GM23338 (cell line): Measurements from ENCODE around the gene C1QTNF1. TPM values are rescaled to one million over a fixed set of nuclear protein-coding genes. Genes with fewer than 3 reads are reported as not detected.

Experiments used
- ATAC-seq: fragments of 200-7000 bp; cut with Tn5 transposase; 3 replicates; pipeline ENCODE4 v1.9.1; 2020
- DNase-seq: peaks from one replicate; pipeline ENCODE4 v3.0.0-alpha.2; 2015; ENCODE audit warnings: low spot score
- H2AFZ ChIP-seq: fragments of 200-600 bp; sonication (generic); 2 replicates; pipeline ENCODE4 v1.8.0; 2016; ENCODE audit warnings: antibody characterized with exemption, mild to moderate bottlenecking, moderate library complexity
- H3F3A ChIP-seq: fragments of 200-600 bp; sonication (generic); replicated peaks from 2 replicates; pipeline ENCODE4 v1.8.0; 2017; ENCODE audit warnings: antibody characterized with exemption, mixed run types, low read depth
- H3K27ac ChIP-seq: fragments of 200-600 bp; sonication (generic); 2 replicates; pipeline ENCODE4 v1.6.1; 2016; ENCODE audit warnings: low read depth
- H3K27me3 ChIP-seq: fragments of 200-600 bp; sonication (generic); 2 replicates; pipeline ENCODE4 v1.8.0; 2016; ENCODE audit warnings: mild to moderate bottlenecking, mixed run types, moderate library complexity; ENCODE audit not compliant: insufficient read depth
- H3K36me3 ChIP-seq: fragments of 200-600 bp; sonication (generic); 2 replicates; pipeline ENCODE4 v1.8.0; 2016; ENCODE audit warnings: mild to moderate bottlenecking; ENCODE audit not compliant: insufficient read depth
- H3K4me1 ChIP-seq: fragments of 200-600 bp; sonication (generic); 2 replicates; pipeline ENCODE4 v1.8.0; 2016; ENCODE audit warnings: mild to moderate bottlenecking, moderate library complexity; ENCODE audit not compliant: insufficient read depth
- H3K4me2 ChIP-seq: fragments of 200-600 bp; sonication (generic); 2 replicates; pipeline ENCODE4 v1.7.1; 2017; ENCODE audit warnings: mixed run types
- H3K4me3 ChIP-seq: fragments of 200-600 bp; sonication (generic); 2 replicates; pipeline ENCODE4 v1.6.1; 2016; ENCODE audit warnings: mixed run types
- H3K79me2 ChIP-seq: fragments of 200-600 bp; sonication (generic); replicated peaks from 2 replicates; pipeline ENCODE4 v1.8.0; 2017; ENCODE audit warnings: mild to moderate bottlenecking; ENCODE audit not compliant: insufficient read depth
- H3K9me2 ChIP-seq: fragments of 200-600 bp; sonication (generic); 2 replicates; pipeline ENCODE4 v1.8.0; 2017; ENCODE audit not compliant: insufficient read depth
- H4K20me1 ChIP-seq: fragments of 200-600 bp; sonication (generic); replicated peaks from 2 replicates; pipeline ENCODE4 v1.8.0; 2017; ENCODE audit warnings: mild to moderate bottlenecking; ENCODE audit not compliant: insufficient read depth
- H3K27ac Mint-ChIP-seq: 2 replicates; pipeline ENCODE4 v1.8.0; 2020; ENCODE audit warnings: inconsistent platforms, mild to moderate bottlenecking, moderate library complexity, mixed read lengths
- H3K27me3 Mint-ChIP-seq: 3 replicates; pipeline ENCODE4 v1.8.0; 2022; ENCODE audit warnings: low read depth, mild to moderate bottlenecking, moderate library complexity, mixed read lengths, inconsistent platforms; ENCODE audit not compliant: insufficient read depth, poor library complexity
- H3K36me3 Mint-ChIP-seq: 3 replicates; pipeline ENCODE4 v1.8.0; 2021; ENCODE audit warnings: low read depth, mild to moderate bottlenecking, inconsistent platforms, moderate library complexity, mixed read lengths
- H3K4me1 Mint-ChIP-seq: 3 replicates; pipeline ENCODE4 v1.8.0; 2020; ENCODE audit warnings: mild to moderate bottlenecking, inconsistent platforms, mixed read lengths
- H3K4me3 Mint-ChIP-seq: 3 replicates; pipeline ENCODE4 v1.8.0; 2021; ENCODE audit warnings: moderate library complexity, mild to moderate bottlenecking, inconsistent platforms, mixed read lengths
- H3K9me3 Mint-ChIP-seq: 3 replicates; pipeline ENCODE4 v1.8.0; 2020; ENCODE audit warnings: moderate library complexity, mild to moderate bottlenecking, inconsistent platforms, mixed read lengths
- CREB1 ChIP-seq: fragments of 250-450 bp; sonication (Bioruptor Pico); IDR thresholded peaks from 2 replicates; pipeline ENCODE4 v1.5.0; 2020; ENCODE audit warnings: low read depth, mild to moderate bottlenecking, moderate library complexity
- ETS1 ChIP-seq: IDR thresholded peaks from 2 replicates; pipeline ENCODE4 v1.6.1; 2016; ENCODE audit warnings: antibody characterized with exemption
- EZH2 ChIP-seq: fragments of 200-600 bp; sonication (generic); IDR thresholded peaks from one replicate; pipeline ENCODE4 v1.8.0; 2017; ENCODE audit warnings: antibody characterized with exemption, mild to moderate bottlenecking, low read depth; ENCODE audit not compliant: unreplicated experiment
- EZH2phosphoT487 ChIP-seq: fragments of 200-600 bp; sonication (generic); IDR thresholded peaks from one replicate; pipeline ENCODE4 v1.8.1; 2018; ENCODE audit warnings: antibody characterized with exemption; ENCODE audit not compliant: unreplicated experiment
- ZNF114 ChIP-seq: fragments of 250-450 bp; sonication (Bioruptor Pico); IDR thresholded peaks from 2 replicates; pipeline ENCODE4 v1.5.0; 2020; ENCODE audit warnings: mild to moderate bottlenecking, moderate library complexity
- polyA plus RNA-seq: library from polyadenylated mRNA; unstranded; fragments of >200 nt; fragmentation: Nextera tagmentation; extraction: Ambion mirVana; gene quantifications from 2 replicates; pipeline ENCODE4 v1.2.1, GENCODE V29; 2016
- total RNA-seq: library from RNA; depleted of rRNA; stranded (reverse); fragments of >200 nt; shearing (Covaris generic); gene quantifications from 2 replicates; pipeline ENCODE4 v1.2.3, GENCODE V29; 2014
- TF ChIP-seq, protein P1 (sequence below): fragments of 250-450 bp; sonication (Bioruptor Pico); IDR thresholded peaks from 2 replicates; pipeline ENCODE4 v1.5.0; 2020; ENCODE audit warnings: mild to moderate bottlenecking, moderate library complexity

C1QTNF1 gene
- total and polyA plus RNA-seq, 2 experiments from 2014 or later = 1.1 to 1.9 TPM

- ATAC-seq (no peak), DNase-seq (no peak)
- H3K4me1 ChIP-seq = no peaks in the 10 kb centered on the region
- no peaks in the 10 kb centered on the region for H3K9me2 ChIP-seq
- no peaks in the 10 kb centered on the region; the same call in 2 of the 3 replicates for H3K36me3 Mint-ChIP-seq
- H3K27ac Mint-ChIP-seq = no peak overlapping the region
- H3F3A ChIP-seq = no peaks in the 10 kb centered on the region
- H4K20me1 ChIP-seq = no peaks in the 10 kb centered on the region
- H2AFZ ChIP-seq = no peak overlapping the region
- H3K4me3 Mint-ChIP-seq = no peak overlapping the region
- H3K27ac ChIP-seq = no peak overlapping the region
- TF ChIP-seq EZH2phosphoT487 (no peak), CREB1 (CRISPR knock-in tag) (no peak), ZNF114 (CRISPR knock-in tag) (no peak), EZH2 (no peak), ETS1 (no peak)
- TF ChIP-seq, protein P1, sequence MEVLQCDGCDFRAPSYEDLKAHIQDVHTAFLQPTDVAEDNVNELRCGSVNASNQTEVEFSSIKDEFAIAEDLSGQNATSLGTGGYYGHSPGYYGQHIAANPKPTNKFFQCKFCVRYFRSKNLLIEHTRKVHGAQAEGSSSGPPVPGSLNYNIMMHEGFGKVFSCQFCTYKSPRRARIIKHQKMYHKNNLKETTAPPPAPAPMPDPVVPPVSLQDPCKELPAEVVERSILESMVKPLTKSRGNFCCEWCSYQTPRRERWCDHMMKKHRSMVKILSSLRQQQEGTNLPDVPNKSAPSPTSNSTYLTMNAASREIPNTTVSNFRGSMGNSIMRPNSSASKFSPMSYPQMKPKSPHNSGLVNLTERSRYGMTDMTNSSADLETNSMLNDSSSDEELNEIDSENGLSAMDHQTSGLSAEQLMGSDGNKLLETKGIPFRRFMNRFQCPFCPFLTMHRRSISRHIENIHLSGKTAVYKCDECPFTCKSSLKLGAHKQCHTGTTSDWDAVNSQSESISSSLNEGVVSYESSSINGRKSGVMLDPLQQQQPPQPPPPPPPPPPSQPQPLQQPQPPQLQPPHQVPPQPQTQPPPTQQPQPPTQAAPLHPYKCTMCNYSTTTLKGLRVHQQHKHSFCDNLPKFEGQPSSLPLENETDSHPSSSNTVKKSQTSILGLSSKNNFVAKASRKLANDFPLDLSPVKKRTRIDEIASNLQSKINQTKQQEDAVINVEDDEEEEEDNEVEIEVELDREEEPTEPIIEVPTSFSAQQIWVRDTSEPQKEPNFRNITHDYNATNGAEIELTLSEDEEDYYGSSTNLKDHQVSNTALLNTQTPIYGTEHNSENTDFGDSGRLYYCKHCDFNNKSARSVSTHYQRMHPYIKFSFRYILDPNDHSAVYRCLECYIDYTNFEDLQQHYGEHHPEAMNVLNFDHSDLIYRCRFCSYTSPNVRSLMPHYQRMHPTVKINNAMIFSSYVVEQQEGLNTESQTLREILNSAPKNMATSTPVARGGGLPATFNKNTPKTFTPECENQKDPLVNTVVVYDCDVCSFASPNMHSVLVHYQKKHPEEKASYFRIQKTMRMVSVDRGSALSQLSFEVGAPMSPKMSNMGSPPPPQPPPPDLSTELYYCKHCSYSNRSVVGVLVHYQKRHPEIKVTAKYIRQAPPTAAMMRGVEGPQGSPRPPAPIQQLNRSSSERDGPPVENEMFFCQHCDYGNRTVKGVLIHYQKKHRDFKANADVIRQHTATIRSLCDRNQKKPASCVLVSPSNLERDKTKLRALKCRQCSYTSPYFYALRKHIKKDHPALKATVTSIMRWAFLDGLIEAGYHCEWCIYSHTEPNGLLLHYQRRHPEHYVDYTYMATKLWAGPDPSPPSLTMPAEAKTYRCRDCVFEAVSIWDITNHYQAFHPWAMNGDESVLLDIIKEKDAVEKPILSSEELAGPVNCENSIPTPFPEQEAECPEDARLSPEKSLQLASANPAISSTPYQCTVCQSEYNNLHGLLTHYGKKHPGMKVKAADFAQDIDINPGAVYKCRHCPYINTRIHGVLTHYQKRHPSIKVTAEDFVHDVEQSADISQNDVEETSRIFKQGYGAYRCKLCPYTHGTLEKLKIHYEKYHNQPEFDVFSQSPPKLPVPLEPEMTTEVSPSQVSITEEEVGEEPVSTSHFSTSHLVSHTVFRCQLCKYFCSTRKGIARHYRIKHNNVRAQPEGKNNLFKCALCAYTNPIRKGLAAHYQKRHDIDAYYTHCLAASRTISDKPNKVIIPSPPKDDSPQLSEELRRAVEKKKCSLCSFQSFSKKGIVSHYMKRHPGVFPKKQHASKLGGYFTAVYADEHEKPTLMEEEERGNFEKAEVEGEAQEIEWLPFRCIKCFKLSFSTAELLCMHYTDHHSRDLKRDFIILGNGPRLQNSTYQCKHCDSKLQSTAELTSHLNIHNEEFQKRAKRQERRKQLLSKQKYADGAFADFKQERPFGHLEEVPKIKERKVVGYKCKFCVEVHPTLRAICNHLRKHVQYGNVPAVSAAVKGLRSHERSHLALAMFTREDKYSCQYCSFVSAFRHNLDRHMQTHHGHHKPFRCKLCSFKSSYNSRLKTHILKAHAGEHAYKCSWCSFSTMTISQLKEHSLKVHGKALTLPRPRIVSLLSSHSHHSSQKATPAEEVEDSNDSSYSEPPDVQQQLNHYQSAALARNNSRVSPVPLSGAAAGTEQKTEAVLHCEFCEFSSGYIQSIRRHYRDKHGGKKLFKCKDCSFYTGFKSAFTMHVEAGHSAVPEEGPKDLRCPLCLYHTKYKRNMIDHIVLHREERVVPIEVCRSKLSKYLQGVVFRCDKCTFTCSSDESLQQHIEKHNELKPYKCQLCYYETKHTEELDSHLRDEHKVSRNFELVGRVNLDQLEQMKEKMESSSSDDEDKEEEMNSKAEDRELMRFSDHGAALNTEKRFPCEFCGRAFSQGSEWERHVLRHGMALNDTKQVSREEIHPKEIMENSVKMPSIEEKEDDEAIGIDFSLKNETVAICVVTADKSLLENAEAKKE (CRISPR knock-in tag) = no peak
- no peaks in the 10 kb centered on the region for H3K27me3 ChIP-seq
- no peaks in the 10 kb centered on the region for H3K79me2 ChIP-seq
- H3K27me3 Mint-ChIP-seq = peaks cover 15% of the 10 kb centered on the region
- peaks cover 27% of the 10 kb centered on the region for H3K9me3 Mint-ChIP-seq
- no peaks in the 10 kb centered on the region for H3K36me3 ChIP-seq
- no peak overlapping the region for H3K4me2 ChIP-seq
- H3K4me1 Mint-ChIP-seq = no peaks in the 10 kb centered on the region
- no peak overlapping the region for H3K4me3 ChIP-seq
Observed at GRCh38 chr17:79051306-79051705, 27.3 kb downstream of the C1QTNF1 start.
